ENCODE data around the gene CFAP58.
"Not testable (repeated sequence)": the region's sequence is repeated elsewhere in the genome, so short reads cannot be mapped to it uniquely, and the experiment has no call there.

The CFAP58 gene

GRCh38 chr10:104445359-104445758 lies 91.7 kb downstream of the CFAP58 start:
- no peak for DNase-seq

- no peak for DNase-seq
Observed at GRCh38 chr10:104446151-104446550, 92.5 kb downstream of the CFAP58 start.

- no peak for DNase-seq
Observed at GRCh38 chr10:104447331-104447730, 93.7 kb downstream of the CFAP58 start.

GRCh38 chr10:104447906-104448305 lies 94.3 kb downstream of the CFAP58 start:
- DNase-seq: no peak

GRCh38 chr10:104449391-104449790 lies 95.8 kb downstream of the CFAP58 start:
- no peak for DNase-seq

GRCh38 chr10:104450490-104450889 lies 96.9 kb downstream of the CFAP58 start:
- DNase-seq: no peak

GRCh38 chr10:104450954-104451353 lies 97.3 kb downstream of the CFAP58 start:
- no peak for DNase-seq

GRCh38 chr10:104452977-104453376 lies 99.3 kb downstream of the CFAP58 start:
- no peak for DNase-seq

GRCh38 chr10:104456802-104457542 lies 103.3 kb downstream of the CFAP58 start:
- DNase-seq: no peak

- no peak for DNase-seq
Observed at GRCh38 chr10:104457543-104457828, 103.9 kb downstream of the CFAP58 start.

GRCh38 chr10:104465575-104465974 lies 111.9 kb downstream of the CFAP58 start:
- not testable (repeated sequence) for DNase-seq

- not testable (repeated sequence) for DNase-seq
Observed at GRCh38 chr10:104468818-104469217, 115.2 kb downstream of the CFAP58 start.

GRCh38 chr10:104472505-104472904 lies 118.9 kb downstream of the CFAP58 start:
- no peak for DNase-seq

- no peak for DNase-seq
Observed at GRCh38 chr10:104472957-104473745, 119.5 kb downstream of the CFAP58 start.

- DNase-seq: no peak
Observed at GRCh38 chr10:104478380-104478779, 124.7 kb downstream of the CFAP58 start.

- no peak for DNase-seq
Observed at GRCh38 chr10:104479906-104480593, 126.4 kb downstream of the CFAP58 start.

- DNase-seq: no peak
Observed at GRCh38 chr10:104480797-104481196, 127.2 kb downstream of the CFAP58 start.

GRCh38 chr10:104483582-104483981 lies 129.9 kb downstream of the CFAP58 start:
- DNase-seq: no peak

GRCh38 chr10:104485632-104486031 lies 132.0 kb downstream of the CFAP58 start:
- no peak for DNase-seq

GRCh38 chr10:104486803-104487202 lies 133.2 kb downstream of the CFAP58 start:
- DNase-seq: no peak

- DNase-seq: no peak
Observed at GRCh38 chr10:104487794-104488438, 134.3 kb downstream of the CFAP58 start.

- no peak for DNase-seq
Observed at GRCh38 chr10:104488439-104488832, 134.8 kb downstream of the CFAP58 start.

- no peak for DNase-seq
Observed at GRCh38 chr10:104492329-104492940, 138.8 kb downstream of the CFAP58 start.
